ENCODE data around the gene ACOX3. TPM values are rescaled to one million over a fixed set of nuclear protein-coding genes. Genes with fewer than 3 reads are reported as not detected.
"Not testable (repeated sequence)": the region's sequence is repeated elsewhere in the genome, so short reads cannot be mapped to it uniquely, and the experiment has no call there.

Gene ACOX3
- total RNA-seq, 2 experiments from 2014 or later = 12.7 to 16.8 TPM

DNA sequence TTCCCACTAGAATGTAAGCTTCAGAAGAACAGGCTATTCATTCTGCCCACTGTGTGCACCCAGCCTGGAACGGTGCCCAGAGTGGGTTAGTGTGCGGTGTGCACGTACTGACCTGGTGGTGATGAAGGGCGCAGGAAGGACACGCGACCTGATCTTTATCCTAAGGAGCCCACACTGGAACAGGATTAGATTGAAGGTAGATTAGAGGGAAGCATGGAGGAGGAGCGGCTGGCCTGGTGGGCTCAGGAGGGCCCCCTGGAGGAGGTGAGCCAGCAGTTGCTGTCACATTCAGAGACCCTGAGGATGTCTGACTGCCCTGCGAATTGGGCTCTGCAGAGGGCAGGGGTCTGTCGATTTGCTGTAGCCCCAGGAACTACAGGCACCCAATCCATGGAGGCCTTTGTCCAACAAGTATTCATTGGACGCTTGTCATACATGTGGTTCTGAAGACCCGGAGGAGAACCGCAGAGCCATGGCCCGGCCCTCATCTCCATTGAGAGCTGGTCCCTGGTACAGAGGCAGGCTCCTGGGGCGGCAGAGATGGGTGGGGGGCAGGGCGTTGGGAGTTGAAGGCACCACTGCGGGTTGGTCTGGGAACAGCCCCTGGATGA lies 97.8 kb downstream of the ACOX3 start:
- intact Hi-C loops (cut with micrococcal nuclease; ENCODE audit: unreplicated experiment) = no loop called here

DNA sequence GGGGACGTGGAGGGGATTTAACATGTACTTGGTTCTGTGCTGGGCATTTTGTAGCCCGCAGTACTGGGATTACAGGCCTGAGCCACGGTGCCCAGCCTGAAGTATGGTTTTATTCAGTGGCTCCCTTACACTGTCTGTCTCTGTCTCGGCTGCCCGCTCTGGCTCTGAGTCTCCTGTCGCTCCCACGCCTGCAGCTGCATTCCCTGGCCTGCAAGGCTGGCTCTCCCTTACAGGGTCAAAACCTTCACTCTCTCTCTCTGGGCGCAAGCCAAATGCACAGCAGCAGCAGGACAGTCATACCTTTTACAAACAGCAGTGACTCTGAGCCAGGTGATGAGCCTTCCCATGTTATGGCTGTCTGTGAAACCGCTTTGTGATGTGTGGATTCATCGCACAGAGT lies 98.8 kb downstream of the ACOX3 start:
- Histone ChIP-seq H4K20me1 (ENCODE audit: insufficient read depth, low read length) (no peaks in the 10 kb centered on the region), H3K9me3 (ENCODE audit: low read length) (no peaks in the 10 kb centered on the region), H2AFZ (ENCODE audit: low read length) (no peak overlapping the region), H3K4me3 (ENCODE audit: low read depth, low read length, poor library complexity, severe bottlenecking) (no peak overlapping the region), H3K36me3 (ENCODE audit: insufficient read depth, low read length) (no peaks in the 10 kb centered on the region), H3K79me2 (ENCODE audit: insufficient read depth, low read depth, low read length) (no peaks in the 10 kb centered on the region), H3K9me2 (ENCODE audit: insufficient read depth, low read length) (no peaks in the 10 kb centered on the region), H3K4me1 (ENCODE audit: insufficient read depth, low read length, poor library complexity, severe bottlenecking) (no peaks in the 10 kb centered on the region), H3K27ac (ENCODE audit: low read depth, low read length, poor library complexity, severe bottlenecking) (no peak overlapping the region), H3K4me2 (ENCODE audit: low read length) (no peak overlapping the region)
- no peak for DNase-seq (ENCODE audit: low spot score)
- CTCF ChIA-PET (ENCODE audit: unreplicated experiment) = no interaction called here
- intact Hi-C loops (cut with micrococcal nuclease; ENCODE audit: unreplicated experiment) = no loop called here
- no TSS peak for BruUV-seq (replicated peaks)
- POLR2A ChIA-PET = no interaction called here
- TF ChIP-seq EZH2phosphoT487 (IDR thresholded peaks at IDR 0.05; ENCODE audit: borderline replicate concordance, low read depth, low read length) = no peak
- TF ChIP-seq, protein P1, sequence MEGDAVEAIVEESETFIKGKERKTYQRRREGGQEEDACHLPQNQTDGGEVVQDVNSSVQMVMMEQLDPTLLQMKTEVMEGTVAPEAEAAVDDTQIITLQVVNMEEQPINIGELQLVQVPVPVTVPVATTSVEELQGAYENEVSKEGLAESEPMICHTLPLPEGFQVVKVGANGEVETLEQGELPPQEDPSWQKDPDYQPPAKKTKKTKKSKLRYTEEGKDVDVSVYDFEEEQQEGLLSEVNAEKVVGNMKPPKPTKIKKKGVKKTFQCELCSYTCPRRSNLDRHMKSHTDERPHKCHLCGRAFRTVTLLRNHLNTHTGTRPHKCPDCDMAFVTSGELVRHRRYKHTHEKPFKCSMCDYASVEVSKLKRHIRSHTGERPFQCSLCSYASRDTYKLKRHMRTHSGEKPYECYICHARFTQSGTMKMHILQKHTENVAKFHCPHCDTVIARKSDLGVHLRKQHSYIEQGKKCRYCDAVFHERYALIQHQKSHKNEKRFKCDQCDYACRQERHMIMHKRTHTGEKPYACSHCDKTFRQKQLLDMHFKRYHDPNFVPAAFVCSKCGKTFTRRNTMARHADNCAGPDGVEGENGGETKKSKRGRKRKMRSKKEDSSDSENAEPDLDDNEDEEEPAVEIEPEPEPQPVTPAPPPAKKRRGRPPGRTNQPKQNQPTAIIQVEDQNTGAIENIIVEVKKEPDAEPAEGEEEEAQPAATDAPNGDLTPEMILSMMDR (conservative IDR thresholded peaks at IDR 0.05; ENCODE audit: low read length) = no peak

More for the DNA sequence above, 97.8 kb downstream of the ACOX3 start:
- H3K36me3 ChIP-seq (ENCODE audit: insufficient read depth, low read length) = no peaks in the 10 kb centered on the region
- no peaks in the 10 kb centered on the region for H4K20me1 ChIP-seq (ENCODE audit: insufficient read depth, low read length)
- H3K9me3 ChIP-seq (ENCODE audit: low read length) = no peaks in the 10 kb centered on the region
- DNase-seq (ENCODE audit: low spot score) = no peak
- no peak overlapping the region for H3K27ac ChIP-seq (ENCODE audit: low read depth, low read length, poor library complexity, severe bottlenecking)
- no peaks in the 10 kb centered on the region for H3K79me2 ChIP-seq (ENCODE audit: insufficient read depth, low read depth, low read length)
- CTCF ChIA-PET (ENCODE audit: unreplicated experiment) = no interaction called here
- H3K4me2 ChIP-seq (ENCODE audit: low read length) = no peak overlapping the region
- H2AFZ ChIP-seq (ENCODE audit: low read length) = no peak overlapping the region
- no peak for TF ChIP-seq EZH2phosphoT487 (IDR thresholded peaks at IDR 0.05; ENCODE audit: borderline replicate concordance, low read depth, low read length)
- TF ChIP-seq, protein P1 (conservative IDR thresholded peaks at IDR 0.05; ENCODE audit: low read length) = peak; percentile 56
- POLR2A ChIA-PET = interaction anchor here (0.5 to 0.7 kb wide), 2 partner anchors 13 to 17 kb away, joined by 3 to 4 read pairs; no protein-coding TSS in a partner anchor
- H3K4me3 ChIP-seq (ENCODE audit: low read depth, low read length, poor library complexity, severe bottlenecking) = no peak overlapping the region
- no peaks in the 10 kb centered on the region for H3K4me1 ChIP-seq (ENCODE audit: insufficient read depth, low read length, poor library complexity, severe bottlenecking)
- no TSS peak for BruUV-seq (replicated peaks)
- H3K9me2 ChIP-seq (ENCODE audit: insufficient read depth, low read length) = no peaks in the 10 kb centered on the region

GRCh38 chr4:8341281-8341680 lies 99.2 kb downstream of the ACOX3 start:
- POLR2A ChIA-PET = not testable (repeated sequence)

More at GRCh38 chr4:8341281-8341680, 99.2 kb downstream of the ACOX3 start:
- H3K9me3 ChIP-seq (ENCODE audit: low read length); H3K36me3 ChIP-seq (ENCODE audit: insufficient read depth, low read length); DNase-seq (ENCODE audit: low spot score); H3K27ac ChIP-seq (ENCODE audit: low read depth, low read length, poor library complexity, severe bottlenecking); H2AFZ ChIP-seq (ENCODE audit: low read length); H4K20me1 ChIP-seq (ENCODE audit: insufficient read depth, low read length); BruUV-seq (replicated peaks); H3K79me2 ChIP-seq (ENCODE audit: insufficient read depth, low read depth, low read length); H3K9me2 ChIP-seq (ENCODE audit: insufficient read depth, low read length); CTCF ChIA-PET (ENCODE audit: unreplicated experiment); H3K4me2 ChIP-seq (ENCODE audit: low read length); intact Hi-C loops (cut with micrococcal nuclease; ENCODE audit: unreplicated experiment); H3K4me3 ChIP-seq (ENCODE audit: low read depth, low read length, poor library complexity, severe bottlenecking); H3K4me1 ChIP-seq (ENCODE audit: insufficient read depth, low read length, poor library complexity, severe bottlenecking): not testable (repeated sequence)

All from OCI-LY7 (cell line).